IgD-negative memory B cell (primary cell): Measurements from ENCODE around the gene MAP3K5. TPM values are rescaled to one million over a fixed set of nuclear protein-coding genes. Genes with fewer than 3 reads are reported as not detected.
"Not testable (repeated sequence)": the region's sequence is repeated elsewhere in the genome, so short reads cannot be mapped to it uniquely, and the experiment has no call there.

Source experiments
- H3K27ac Mint-ChIP-seq, 3 donors: one replicate each; pipeline ENCODE4 v1.8.0; 2020 to 2022; ENCODE audit warnings: mild to moderate bottlenecking in 3 of 3, mixed read lengths in 3 of 3, moderate library complexity in 1 of 3
- H3K27me3 Mint-ChIP-seq: one replicate; pipeline ENCODE4 v1.8.0; 2021; ENCODE audit warnings: mixed read lengths
- H3K36me3 Mint-ChIP-seq: one replicate; pipeline ENCODE4 v1.8.0; 2020; ENCODE audit warnings: mild to moderate bottlenecking, mixed read lengths
- H3K4me1 Mint-ChIP-seq, 3 donors: one replicate each; pipeline ENCODE4 v1.8.0; 2020 to 2022; ENCODE audit warnings: mixed read lengths in 3 of 3, mild to moderate bottlenecking in 1 of 3
- H3K4me3 Mint-ChIP-seq, 4 donors: one replicate each; pipeline ENCODE4 v1.8.0; 2020 to 2022; ENCODE audit warnings: mild to moderate bottlenecking in 4 of 4, mixed read lengths in 4 of 4, moderate library complexity in 3 of 4
- H3K9me3 Mint-ChIP-seq, 3 donors: one replicate each; pipeline ENCODE4 v1.8.0; 2020 to 2021; ENCODE audit warnings: mixed read lengths in 3 of 3, mild to moderate bottlenecking in 1 of 3
- polyA plus RNA-seq: library from polyadenylated mRNA; unstranded; fragments of 300-500 nt; fragmentation: Illumina TruSeq; gene quantifications from one replicate; pipeline ENCODE4 v1.2.3, GENCODE V29; 2021

Gene MAP3K5
- polyA plus RNA-seq: 6.0 TPM

GRCh38 chr6:136792410-136793262 lies at the start of gene MAP3K5:
Gene MAP3K5 (minus strand): TSS chr6:136792477. CDS start chr6:136792157, 320 bp downstream.
- peaks cover 0 to 2% (median 0%) of the 10 kb centered on the region in 3 donors for H3K9me3 Mint-ChIP-seq
- H3K4me3 Mint-ChIP-seq: peak within 1 kb of the TSS; percentile 95 to 98 (median 97)
- no peaks in the 10 kb centered on the region for H3K27me3 Mint-ChIP-seq
- H3K27ac Mint-ChIP-seq: peak within 1 kb of the TSS; percentile 90 to 99 (median 91)
- H3K36me3 Mint-ChIP-seq: no peaks in the 10 kb centered on the region
- peaks cover 18 to 32% (median 32%) of the 10 kb centered on the region in 3 donors for H3K4me1 Mint-ChIP-seq

- Mint-ChIP-seq H3K36me3 (peaks cover 4% of the 10 kb centered on the region), H3K27ac (no peak overlapping the region), H3K27me3 (no peaks in the 10 kb centered on the region), H3K4me1 (no peaks in the 10 kb centered on the region), H3K4me3 (no peak overlapping the region), H3K9me3 (no peaks in the 10 kb centered on the region)
Measured at GRCh38 chr6:136840276-136841001, 48.2 kb upstream of the MAP3K5 start.

GRCh38 chr6:136831873-136832562 lies 39.7 kb upstream of the MAP3K5 start:
- Mint-ChIP-seq H3K4me3 (no peak overlapping the region), H3K27me3 (no peaks in the 10 kb centered on the region), H3K36me3 (peaks cover 41% of the 10 kb centered on the region), H3K9me3 (peaks cover 2 to 13% (median 13%) of the 10 kb centered on the region in 3 donors), H3K4me1 (peaks cover 0 to 3% (median 0%) of the 10 kb centered on the region in 3 donors), H3K27ac (peak overlapping the region in 1 of 3 donors; percentile 50)

- peak overlapping the region in 1 of 4 donors; percentile 21 for H3K4me3 Mint-ChIP-seq
- peak overlapping the region in 1 of 3 donors; percentile 11 for H3K27ac Mint-ChIP-seq
- H3K36me3 Mint-ChIP-seq: peaks cover 27% of the 10 kb centered on the region
- peaks cover 10 to 20% (median 15%) of the 10 kb centered on the region in 3 donors for H3K4me1 Mint-ChIP-seq
- peaks cover 0 to 4% (median 3%) of the 10 kb centered on the region in 3 donors for H3K9me3 Mint-ChIP-seq
- H3K27me3 Mint-ChIP-seq: no peaks in the 10 kb centered on the region
Measured at GRCh38 chr6:136826216-136826615, 33.9 kb upstream of the MAP3K5 start.

- Mint-ChIP-seq H3K36me3 (peaks cover 10% of the 10 kb centered on the region), H3K27me3 (no peaks in the 10 kb centered on the region), H3K27ac (peak overlapping the region; percentile 83 to 98 (median 90)), H3K4me3 (peak overlapping the region; percentile 90 to 94 (median 93)), H3K9me3 (no peaks in the 10 kb centered on the region), H3K4me1 (peaks cover 10 to 19% (median 15%) of the 10 kb centered on the region in 3 donors)
Measured at GRCh38 chr6:136823128-136823660, 30.9 kb upstream of the MAP3K5 start.

GRCh38 chr6:136822376-136823127 lies 30.3 kb upstream of the MAP3K5 start, which contains the start of gene PEX7:
Gene PEX7 (plus strand): TSS chr6:136822592. CDS start chr6:136822666, 74 bp downstream.
- Mint-ChIP-seq H3K9me3 (no peaks in the 10 kb centered on the region), H3K4me1 (peaks cover 10 to 19% (median 15%) of the 10 kb centered on the region in 3 donors), H3K4me3 (peak within 1 kb of the TSS; percentile 92 to 98 (median 95)), H3K27me3 (no peaks in the 10 kb centered on the region), H3K27ac (peak within 1 kb of the TSS; percentile 83 to 98 (median 96)), H3K36me3 (peaks cover 8% of the 10 kb centered on the region)

GRCh38 chr6:136822046-136822375 lies 29.7 kb upstream of the MAP3K5 start:
- no peaks in the 10 kb centered on the region for H3K27me3 Mint-ChIP-seq
- H3K4me1 Mint-ChIP-seq: peaks cover 10 to 19% (median 15%) of the 10 kb centered on the region in 3 donors
- H3K9me3 Mint-ChIP-seq: no peaks in the 10 kb centered on the region
- H3K27ac Mint-ChIP-seq: peak overlapping the region; percentile 83 to 98 (median 96)
- H3K4me3 Mint-ChIP-seq: peak overlapping the region; percentile 92 to 98 (median 95)
- peaks cover 6% of the 10 kb centered on the region for H3K36me3 Mint-ChIP-seq

- peaks cover 2% of the 10 kb centered on the region for H3K36me3 Mint-ChIP-seq
- peaks cover 0 to 1% (median 0%) of the 10 kb centered on the region in 3 donors for H3K9me3 Mint-ChIP-seq
- H3K4me3 Mint-ChIP-seq: peak overlapping the region in 1 of 4 donors; percentile 16
- H3K27ac Mint-ChIP-seq: no peak overlapping the region
- H3K27me3 Mint-ChIP-seq: no peaks in the 10 kb centered on the region
- H3K4me1 Mint-ChIP-seq: peaks cover 10 to 17% (median 15%) of the 10 kb centered on the region in 3 donors
Measured at GRCh38 chr6:136820561-136820960, 28.3 kb upstream of the MAP3K5 start.

GRCh38 chr6:136816656-136817055 lies 24.4 kb upstream of the MAP3K5 start:
- no peaks in the 10 kb centered on the region for H3K27me3 Mint-ChIP-seq
- H3K36me3 Mint-ChIP-seq: peaks cover 2% of the 10 kb centered on the region
- no peak overlapping the region for H3K27ac Mint-ChIP-seq
- peaks cover 0 to 4% (median 3%) of the 10 kb centered on the region in 3 donors for H3K4me1 Mint-ChIP-seq
- H3K4me3 Mint-ChIP-seq: no peak overlapping the region
- H3K9me3 Mint-ChIP-seq: peaks cover 0 to 2% (median 0%) of the 10 kb centered on the region in 3 donors

GRCh38 chr6:136815608-136816007 lies 23.3 kb upstream of the MAP3K5 start:
- not testable (repeated sequence) for H3K4me1 Mint-ChIP-seq, H3K36me3 Mint-ChIP-seq, H3K4me3 Mint-ChIP-seq, H3K27ac Mint-ChIP-seq, H3K9me3 Mint-ChIP-seq, H3K27me3 Mint-ChIP-seq

- no peaks in the 10 kb centered on the region for H3K4me1 Mint-ChIP-seq
- H3K27me3 Mint-ChIP-seq: no peaks in the 10 kb centered on the region
- no peaks in the 10 kb centered on the region for H3K36me3 Mint-ChIP-seq
- H3K9me3 Mint-ChIP-seq: peaks cover 0 to 2% (median 0%) of the 10 kb centered on the region in 3 donors
- no peak overlapping the region for H3K27ac Mint-ChIP-seq
- no peak overlapping the region for H3K4me3 Mint-ChIP-seq
Measured at GRCh38 chr6:136812174-136812573, 19.9 kb upstream of the MAP3K5 start.

- Mint-ChIP-seq H3K4me1 (no peaks in the 10 kb centered on the region), H3K27ac (no peak overlapping the region), H3K9me3 (peaks cover 0 to 2% (median 0%) of the 10 kb centered on the region in 3 donors), H3K4me3 (no peak overlapping the region), H3K27me3 (no peaks in the 10 kb centered on the region), H3K36me3 (no peaks in the 10 kb centered on the region)
Measured at GRCh38 chr6:136811272-136811671, 19.0 kb upstream of the MAP3K5 start.

- no peaks in the 10 kb centered on the region for H3K4me1 Mint-ChIP-seq
- H3K36me3 Mint-ChIP-seq: no peaks in the 10 kb centered on the region
- no peaks in the 10 kb centered on the region for H3K9me3 Mint-ChIP-seq
- H3K27ac Mint-ChIP-seq: no peak overlapping the region
- H3K4me3 Mint-ChIP-seq: no peak overlapping the region
- no peaks in the 10 kb centered on the region for H3K27me3 Mint-ChIP-seq
Measured at GRCh38 chr6:136809091-136809860, 17.0 kb upstream of the MAP3K5 start.
